Psoas muscle (tissue), 8 donors: Measurements from ENCODE around the gene SLC22A16. TPM values are rescaled to one million over a fixed set of nuclear protein-coding genes. Genes with fewer than 3 reads are reported as not detected.

ENCODE experiments used
- ATAC-seq, 4 donors: fragments of 200-7000 bp; cut with Tn5 transposase; one replicate each; pipeline ENCODE4 v1.9.1; 2020; ENCODE audit warnings: moderate library complexity in 3 of 4, mild to moderate bottlenecking in 2 of 4
- DNase-seq, 2 donors: peaks; one replicate each; pipeline ENCODE4 v3.0.0-alpha.2; 2020
- H3K27ac ChIP-seq: fragments of 200-600 bp; one replicate; pipeline ENCODE4 v1.8.0; 2022
- H3K27me3 ChIP-seq, 3 donors: fragments of 200-600 bp in 1 of 3; one replicate each; pipeline versions ENCODE4 v1.6.1 to v1.8.0; 2013 to 2022; ENCODE audit warnings: low read length in 2 of 3, mild to moderate bottlenecking in 2 of 3, moderate library complexity in 1 of 3; ENCODE audit not compliant: insufficient read depth in 3 of 3
- H3K36me3 ChIP-seq, 2 donors: fragments of 200-600 bp in 1 of 2; one replicate each; pipeline versions ENCODE4 v1.6.1 to v1.8.0; 2013 to 2022; ENCODE audit warnings: low read depth in 1 of 2, mild to moderate bottlenecking in 1 of 2, moderate library complexity in 1 of 2; ENCODE audit not compliant: insufficient read depth in 1 of 2
- H3K4me1 ChIP-seq: fragments of 200-600 bp; one replicate; pipeline ENCODE4 v1.8.0; 2022
- H3K4me3 ChIP-seq: fragments of 200-600 bp; one replicate; pipeline ENCODE4 v1.8.0; 2022; ENCODE audit warnings: mild to moderate bottlenecking
- H3K9me3 ChIP-seq: fragments of 200-600 bp; one replicate; pipeline ENCODE4 v1.8.0; 2022
- WGBS, 3 donors: extraction: QIAGEN DNeasy Blood & Tissue Kit; methylation state at CpG; one replicate each; pipeline versions ENCODE4 v1.1.6 to v1.1.7; 2013; 5-methylcytosine and 5-hydroxymethylcytosine counted together
- intact Hi-C, 2 donors: fragments of 100-400 bp; cut with DNase I; formaldehyde crosslinking; loops; one replicate each; pipeline versions ENCODE4 v1.11.0 to v1.14.2; 2022
- polyA plus RNA-seq, 3 donors: library from polyadenylated mRNA; stranded (reverse); fragments of 200-250 nt; gene quantifications; one replicate each; pipeline ENCODE4 v1.2.3, GENCODE V29; 2013
- total RNA-seq, 4 donors: library from RNA; stranded (reverse); fragmentation: NEBNext Ultra II Directional in 2 of 4; extraction: Animal tissue kit (Norgen Biotek cat#: 25700) in 2 of 4; gene quantifications; one replicate each; pipeline versions ENCODE4 v1.2.1 to v1.2.4, GENCODE V29; 2021 to 2023
- TF ChIP-seq, protein P1 (sequence below): fragments of 200-600 bp; IDR thresholded peaks from one replicate; pipeline ENCODE4 v1.8.0; 2022; ENCODE audit warnings: antibody characterized with exemption
- donor health status: healthy with polysubstance abuse.
- donor health status: DM: no; HTN: no; CAD: no; lungs with moderate emphysema.
- donor health status: Bipolar disorder and iron deficiency.
- donor health status: healthy.
- donor health status: DM: yes; HTN: yes; CAD: no.
- donor health status: DM: no; HTN: no; CAD: no.
- donor health status: DM: no; HTN: no; CAD: no.
- donor health status: DM: yes; HTN: yes; CAD: no.

Gene SLC22A16
- total and polyA plus RNA-seq, 7 donors: 0.03 to 0.07 TPM; not detected in 5

DNA sequence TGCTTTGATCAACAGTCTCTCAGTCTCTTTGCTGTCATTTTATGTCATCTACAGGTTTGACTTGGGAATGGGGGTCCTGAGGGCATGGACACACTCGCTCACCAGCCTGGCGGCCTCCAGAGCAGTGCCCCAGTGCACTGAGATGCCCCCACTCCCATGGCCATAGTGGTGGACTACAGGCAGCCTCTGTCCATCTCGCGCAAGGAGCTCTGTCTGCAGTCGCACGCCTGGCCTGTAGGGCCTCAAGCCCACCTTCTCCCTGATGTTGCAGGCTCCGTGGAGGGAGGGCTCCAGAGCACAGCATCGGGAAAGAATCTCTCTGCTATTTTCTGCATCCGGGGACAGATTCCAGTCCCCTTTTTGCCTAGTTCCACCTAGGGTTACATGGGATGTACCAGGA is 83.7 kb downstream of the SLC22A16 start:
- intact Hi-C loops: loop anchor here (5.0 to 10.0 kb wide), 2 partner anchors 685 to 688 kb away; no protein-coding TSS in a partner anchor
- Histone ChIP-seq H3K27ac (no peak overlapping the region), H3K4me1 (no peaks in the 10 kb centered on the region), H3K4me3 (no peak overlapping the region), H3K27me3 (no peaks in the 10 kb centered on the region), H3K36me3 (peaks cover 0 to 21% of the 10 kb centered on the region in 2 donors), H3K9me3 (no peaks in the 10 kb centered on the region)
- ATAC-seq (no peak), DNase-seq (no peak)
- TF ChIP-seq, protein P1, sequence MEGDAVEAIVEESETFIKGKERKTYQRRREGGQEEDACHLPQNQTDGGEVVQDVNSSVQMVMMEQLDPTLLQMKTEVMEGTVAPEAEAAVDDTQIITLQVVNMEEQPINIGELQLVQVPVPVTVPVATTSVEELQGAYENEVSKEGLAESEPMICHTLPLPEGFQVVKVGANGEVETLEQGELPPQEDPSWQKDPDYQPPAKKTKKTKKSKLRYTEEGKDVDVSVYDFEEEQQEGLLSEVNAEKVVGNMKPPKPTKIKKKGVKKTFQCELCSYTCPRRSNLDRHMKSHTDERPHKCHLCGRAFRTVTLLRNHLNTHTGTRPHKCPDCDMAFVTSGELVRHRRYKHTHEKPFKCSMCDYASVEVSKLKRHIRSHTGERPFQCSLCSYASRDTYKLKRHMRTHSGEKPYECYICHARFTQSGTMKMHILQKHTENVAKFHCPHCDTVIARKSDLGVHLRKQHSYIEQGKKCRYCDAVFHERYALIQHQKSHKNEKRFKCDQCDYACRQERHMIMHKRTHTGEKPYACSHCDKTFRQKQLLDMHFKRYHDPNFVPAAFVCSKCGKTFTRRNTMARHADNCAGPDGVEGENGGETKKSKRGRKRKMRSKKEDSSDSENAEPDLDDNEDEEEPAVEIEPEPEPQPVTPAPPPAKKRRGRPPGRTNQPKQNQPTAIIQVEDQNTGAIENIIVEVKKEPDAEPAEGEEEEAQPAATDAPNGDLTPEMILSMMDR: no peak
- WGBS, 3 donors: 62 to 70% (median 66%) methylated on average over 9 of the region's 9 CpGs

DNA sequence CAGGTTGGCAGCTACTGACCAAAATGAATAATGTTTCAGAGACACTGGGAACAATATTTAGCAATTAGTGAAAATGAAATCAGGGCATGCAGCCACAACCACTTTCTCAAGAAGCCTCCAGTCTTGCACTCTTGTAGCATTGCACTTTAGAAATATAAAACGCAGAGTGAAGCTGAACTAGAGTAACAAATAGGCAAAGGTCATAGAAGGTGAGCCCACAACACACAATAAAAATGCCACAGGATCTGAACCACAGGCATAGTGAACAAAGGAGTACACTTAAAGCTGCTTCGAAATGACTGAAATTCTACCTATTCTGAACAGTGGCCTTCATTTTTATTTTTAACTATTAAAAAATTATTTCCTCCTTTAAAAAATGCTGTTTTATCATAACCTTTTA is 86.0 kb downstream of the SLC22A16 start:
- TF ChIP-seq, protein P1: no peak
- H3K27me3 ChIP-seq: no peaks in the 10 kb centered on the region
- DNase-seq: no peak
- peaks cover 0 to 17% of the 10 kb centered on the region in 2 donors for H3K36me3 ChIP-seq
- no peaks in the 10 kb centered on the region for H3K9me3 ChIP-seq
- no peak for ATAC-seq
- 32 to 41% (median 36%) methylated on average over 2 of the region's 2 CpGs for WGBS, 3 donors
- H3K4me3 ChIP-seq: no peak overlapping the region
- intact Hi-C loops: loop anchor here (2.0 to 10.0 kb wide), 3 partner anchors 212 to 686 kb away; partner anchors contain the start of gene WASF1 (in 1 of the 2)
- no peaks in the 10 kb centered on the region for H3K4me1 ChIP-seq
- H3K27ac ChIP-seq: no peak overlapping the region

GRCh38 chr6:110389689-110390382 is 86.6 kb downstream of the SLC22A16 start:
- H3K4me1 ChIP-seq: no peaks in the 10 kb centered on the region

DNA sequence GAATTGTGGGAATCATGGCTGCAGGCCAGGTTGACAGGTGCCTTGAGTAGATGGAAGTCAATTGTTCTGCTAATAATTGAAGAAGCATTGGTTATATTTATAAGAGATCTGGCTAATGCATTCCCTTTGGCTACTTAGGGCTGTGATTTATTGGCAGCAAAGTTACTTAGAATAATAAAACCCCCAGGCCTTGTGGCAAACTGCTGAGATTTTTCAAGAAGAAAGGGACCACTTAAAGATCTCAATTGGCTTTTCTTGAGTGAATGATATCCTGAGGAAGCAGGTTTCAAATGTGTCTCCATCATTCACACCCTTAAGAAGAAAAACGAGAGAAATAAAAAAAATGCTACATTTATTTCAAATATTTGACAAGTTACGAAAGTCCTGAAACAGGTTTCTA is 88.4 kb downstream of the SLC22A16 start:
- TF ChIP-seq, protein P1: no peak
- Histone ChIP-seq H3K27me3 (no peaks in the 10 kb centered on the region), H3K4me1 (no peaks in the 10 kb centered on the region), H3K4me3 (no peak overlapping the region), H3K9me3 (no peaks in the 10 kb centered on the region), H3K27ac (no peak overlapping the region), H3K36me3 (peaks cover 0 to 11% of the 10 kb centered on the region in 2 donors)
- intact Hi-C loops: loop anchor here in 1 of 2 donors (5.0 kb wide), 1 partner anchor 336 kb away; no protein-coding TSS in a partner anchor
- no peak for DNase-seq
- no peak for ATAC-seq
- 62 to 78% (median 77%) methylated on average over 2 of the region's 2 CpGs for WGBS, 3 donors

More at GRCh38 chr6:110389689-110390382, 86.6 kb downstream of the SLC22A16 start:
- Histone ChIP-seq H3K36me3 (peaks cover 0 to 14% of the 10 kb centered on the region in 2 donors), H3K27me3 (no peaks in the 10 kb centered on the region), H3K27ac (no peak overlapping the region), H3K9me3 (no peaks in the 10 kb centered on the region), H3K4me3 (no peak overlapping the region)
- no peak for DNase-seq
- WGBS, 3 donors: 73 to 81% (median 80%) methylated on average over 4 of the region's 4 CpGs
- intact Hi-C loops: loop anchor here (2.0 to 10.0 kb wide), 4 partner anchors 211 to 685 kb away; partner anchors contain the start of gene WASF1 (in 1 of the 2)
- TF ChIP-seq, protein P1: no peak
- ATAC-seq: no peak
